Stimulated activated CD8-positive, alpha-beta memory T cell treated with anti-CD3 and anti-CD28 coated beads, Interleukin-15, amount 100 ng/mL, for 4 hours (primary cell): ENCODE measurements around the gene ADARB2.
"Not testable (repeated sequence)": the region's sequence is repeated elsewhere in the genome, so short reads cannot be mapped to it uniquely, and the experiment has no call there.

Source experiments
- DNase-seq, 2 donors: peaks; one replicate each; pipeline ENCODE4 v3.0.0-alpha.2; 2020; ENCODE audit warnings: low read depth in 2 of 2

The ADARB2 gene

GRCh38 chr10:1467334-1468076 is 269.8 kb downstream of the ADARB2 start:
- DNase-seq: no peak

GRCh38 chr10:1465993-1466764 is 271.1 kb downstream of the ADARB2 start:
- no peak for DNase-seq

- DNase-seq: no peak
Observed at GRCh38 chr10:1465418-1465911, 271.9 kb downstream of the ADARB2 start.

- DNase-seq: no peak
Observed at GRCh38 chr10:1464881-1465417, 272.4 kb downstream of the ADARB2 start.

GRCh38 chr10:1463971-1464370 is 273.4 kb downstream of the ADARB2 start:
- DNase-seq: not testable (repeated sequence)

- no peak for DNase-seq
Observed at GRCh38 chr10:1462994-1463633, 274.2 kb downstream of the ADARB2 start.

- DNase-seq: no peak
Observed at GRCh38 chr10:1462521-1462920, 274.8 kb downstream of the ADARB2 start.

- DNase-seq: no peak
Observed at GRCh38 chr10:1462032-1462431, 275.3 kb downstream of the ADARB2 start.

GRCh38 chr10:1461016-1461415 is 276.3 kb downstream of the ADARB2 start:
- no peak for DNase-seq

- not testable (repeated sequence) for DNase-seq
Observed at GRCh38 chr10:1459664-1460063, 277.7 kb downstream of the ADARB2 start.

- DNase-seq: no peak
Observed at GRCh38 chr10:1454951-1455350, 282.4 kb downstream of the ADARB2 start.

- DNase-seq: no peak
Observed at GRCh38 chr10:1454428-1454827, 282.9 kb downstream of the ADARB2 start.

- no peak for DNase-seq
Observed at GRCh38 chr10:1452777-1453176, 284.5 kb downstream of the ADARB2 start.

- DNase-seq: no peak
Observed at GRCh38 chr10:1451941-1452340, 285.4 kb downstream of the ADARB2 start.

GRCh38 chr10:1451362-1451888 is 285.9 kb downstream of the ADARB2 start:
- DNase-seq: no peak

- no peak for DNase-seq
Observed at GRCh38 chr10:1449572-1450205, 287.6 kb downstream of the ADARB2 start.

GRCh38 chr10:1449021-1449420 is 288.3 kb downstream of the ADARB2 start:
- no peak for DNase-seq

GRCh38 chr10:1448252-1448930 is 288.9 kb downstream of the ADARB2 start:
- no peak for DNase-seq

GRCh38 chr10:1444826-1445225 is 292.5 kb downstream of the ADARB2 start:
- no peak for DNase-seq

- DNase-seq: no peak
Observed at GRCh38 chr10:1440897-1441296, 296.4 kb downstream of the ADARB2 start.
